GM12878 (cell line): ENCODE results near the gene PTPRN2. TPM values are rescaled to one million over a fixed set of nuclear protein-coding genes. Genes with fewer than 3 reads are reported as not detected.

Experiments
- ATAC-seq: fragments of 200-7000 bp; cut with Tn5 transposase; 3 replicates; pipeline ENCODE4 v1.9.1; 2020; ENCODE audit warnings: mild to moderate bottlenecking, moderate library complexity
- BruUV-seq: library from RNA; stranded (reverse); fragments of 400-500 nt; replicated peaks from 2 replicates; lab custom pipeline; 2021; lab: Mats Ljungman, UMichigan
- CTCF ChIA-PET: fragments of 300-600 bp; sonication (Branson Sonifier 250); formaldehyde crosslinking; extraction: SDS; loops from one replicate; lab custom pipeline; 2021; ENCODE audit warnings: inconsistent platforms; lab: Yijun Ruan, JAX
- POLR2A ChIA-PET: fragments of 350-600 bp; formaldehyde crosslinking; extraction: SDS; loops from one replicate; lab custom pipeline; 2021; ENCODE audit warnings: inconsistent platforms; lab: Charles Lee
- RAD21 ChIA-PET: fragments of 300-600 bp; sonication (Branson Sonifier 250); formaldehyde crosslinking; loops from one replicate; lab custom pipeline; 2023; ENCODE audit warnings: antibody characterized with exemption; ENCODE audit not compliant: unreplicated experiment; lab: Charles Lee
- SMC1A ChIA-PET: fragments of 300-600 bp; sonication (Branson Sonifier 250); formaldehyde crosslinking; loops from one replicate; lab custom pipeline; 2023; ENCODE audit not compliant: unreplicated experiment, uncharacterized antibody; lab: Charles Lee
- DNase-seq: peaks from one replicate; pipeline ENCODE4 v3.0.0-alpha.2; 2011; ENCODE audit warnings: low read depth, low spot score
- FAIRE-seq: peaks from 3 replicates; lab custom pipeline; 2011; peaks lifted over from hg19 to GRCh38; lab: Jason Lieb, UNC
- H2AFZ ChIP-seq: 2 replicates; pipeline ENCODE4 v1.6.0; 2011; ENCODE audit warnings: low read depth, low read length, control low read depth; ENCODE audit not compliant: control insufficient read depth
- H3K27ac ChIP-seq: 2 replicates; pipeline ENCODE4 v1.5.1; 2011; ENCODE audit warnings: control low read depth; ENCODE audit not compliant: control insufficient read depth, insufficient read depth
- H3K27me3 ChIP-seq, 2 experiments: replicated peaks in 1 of 2; 2 replicates each; pipeline versions ENCODE4 v1.6.0 to v1.6.1; 2011; ENCODE audit warnings: low read length in 1 of 2; ENCODE audit not compliant: control insufficient read depth in 2 of 2, insufficient read depth in 2 of 2
- H3K36me3 ChIP-seq, 2 experiments: 2 replicates each; pipeline ENCODE4 v1.5.1; 2011; ENCODE audit warnings: low read length in 1 of 2; ENCODE audit not compliant: control insufficient read depth in 2 of 2, insufficient read depth in 2 of 2
- H3K4me1 ChIP-seq: 2 replicates; pipeline ENCODE4 v1.6.1; 2011; ENCODE audit warnings: mild to moderate bottlenecking, low read length, moderate library complexity, mixed read lengths; ENCODE audit not compliant: control insufficient read depth, insufficient read depth
- H3K4me2 ChIP-seq: 2 replicates; pipeline ENCODE4 v1.6.0; 2011; ENCODE audit warnings: control low read depth; ENCODE audit not compliant: control insufficient read depth, insufficient read depth
- H3K4me3 ChIP-seq: fragments of 200-600 bp; sonication (generic); 2 replicates; pipeline ENCODE4 v1.5.1; 2016
- H3K79me2 ChIP-seq: 2 replicates; pipeline ENCODE4 v1.6.0; 2011; ENCODE audit warnings: low read length; ENCODE audit not compliant: control insufficient read depth, insufficient read depth
- H3K9ac ChIP-seq: 2 replicates; pipeline ENCODE4 v1.8.0; 2011; ENCODE audit warnings: low read length, control low read depth, mixed read lengths; ENCODE audit not compliant: control insufficient read depth, insufficient read depth
- H3K9me3 ChIP-seq: replicated peaks from 3 replicates; pipeline ENCODE4 v1.5.1; 2011; ENCODE audit warnings: mild to moderate bottlenecking, low read length; ENCODE audit not compliant: control insufficient read depth, insufficient read depth
- H4K20me1 ChIP-seq: 2 replicates; pipeline ENCODE4 v1.6.0; 2011; ENCODE audit not compliant: control insufficient read depth, insufficient read depth
- BMI1 ChIP-seq: fragments of 450-650 bp; IDR thresholded peaks from 2 replicates; pipeline ENCODE4 v1.6.1; 2016; ENCODE audit warnings: mild to moderate bottlenecking, moderate library complexity, borderline replicate concordance
- CBX3 ChIP-seq: fragments of 200-600 bp; sonication (generic); IDR thresholded peaks from 2 replicates; pipeline ENCODE4 v1.6.1; 2016; ENCODE audit warnings: low read depth, borderline replicate concordance
- CHD2 ChIP-seq: IDR thresholded peaks from 2 replicates; pipeline ENCODE4 v1.6.1; 2011; ENCODE audit warnings: low read depth, low read length, improper control_type of control experiment, borderline replicate concordance
- KAT2A ChIP-seq: conservative IDR thresholded peaks from 2 replicates; pipeline ENCODE4 v1.6.1; 2011; ENCODE audit warnings: low read depth, low read length; ENCODE audit not compliant: control insufficient read depth
- RAD21 ChIP-seq: IDR thresholded peaks from 2 replicates; pipeline ENCODE4 v1.6.1; 2011; ENCODE audit warnings: mild to moderate bottlenecking, low read depth, low read length, moderate library complexity; ENCODE audit not compliant: insufficient read depth
- SREBF2 ChIP-seq: IDR thresholded peaks from 2 replicates; pipeline ENCODE4 v1.6.1; 2012; ENCODE audit warnings: mild to moderate bottlenecking, low read length
- YY1 ChIP-seq: IDR thresholded peaks from 2 replicates; pipeline ENCODE4 v1.6.1; 2011; ENCODE audit warnings: low read depth, mild to moderate bottlenecking, low read length
- ZNF384 ChIP-seq: IDR thresholded peaks from 2 replicates; pipeline ENCODE4 v1.6.1; 2012; ENCODE audit warnings: low read depth, mild to moderate bottlenecking, low read length, improper control_type of control experiment, borderline replicate concordance
- WGBS: methylation state at CpG from one replicate; pipeline ENCODE4 v1.1.6; 2016; ENCODE audit warnings: low lambda C conversion rate; ENCODE audit not compliant: insufficient replicate concordance, insufficient coverage; ENCODE audit errors: missing lambda C conversion rate; 5-methylcytosine and 5-hydroxymethylcytosine counted together
- in situ Hi-C: fragments of 300-500 bp; cut with MboI; formaldehyde crosslinking; loops from 9 replicates; pipeline ENCODE4 v1.14.3; 2018; ENCODE audit warnings: mixed read lengths
- intact Hi-C: fragments of 100-400 bp; cut with micrococcal nuclease; formaldehyde crosslinking; loops from one replicate; pipeline ENCODE4 v1.14.2; 2022; ENCODE audit not compliant: unreplicated experiment
- polyA plus RNA-seq, 11 experiments: library from polyadenylated mRNA; depleted of rRNA in 4 of 11; unstranded in 6 of 11; stranded (reverse) in 5 of 11; fragments of >200 nt; fragmentation: Nextera tagmentation in 4 of 11; fragmentation: Illumina TruSeq in 1 of 11; extraction: Ambion mirVana in 4 of 11; extraction: Trizol in 1 of 11; gene quantifications; 1 replicate in 1 of 11; 2 replicates in 10 of 11; pipeline versions ENCODE4 v1.2.1 to v1.2.3, GENCODE V29; 2011 to 2016; ENCODE audit warnings: inconsistent platforms in 2 of 11, missing spikeins in 2 of 11, low read depth in 1 of 11
- total RNA-seq, 4 experiments: library from RNA; depleted of rRNA in 3 of 4; stranded (reverse); fragments of >200 nt in 3 of 4; fragmentation: Illumina TruSeq in 1 of 4; extraction: Trizol in 1 of 4; gene quantifications; 2 replicates each; pipeline versions ENCODE4 v1.2.1 to v1.2.3, GENCODE V29; 2013 to 2021
- TF ChIP-seq, protein P1 (sequence below): fragments of 450-650 bp; IDR thresholded peaks from 2 replicates; pipeline ENCODE4 v1.6.1; 2018; ENCODE audit warnings: borderline replicate concordance, mild to moderate bottlenecking; ENCODE audit not compliant: partially characterized antibody
- TF ChIP-seq, protein P2 (sequence below): fragments of 450-650 bp; IDR thresholded peaks from 2 replicates; pipeline ENCODE4 v1.6.1; 2017; ENCODE audit warnings: mild to moderate bottlenecking, moderate library complexity
- TF ChIP-seq, protein P3 (sequence below): fragments of 150-350 bp; IDR thresholded peaks from 2 replicates; pipeline ENCODE4 v1.6.1; 2014; ENCODE audit warnings: mild to moderate bottlenecking, low read depth, low read length
- TF ChIP-seq, protein P4 (sequence below): fragments of 450-650 bp; formaldehyde crosslinking; IDR thresholded peaks from 2 replicates; pipeline ENCODE4 v1.4.0; 2020; ENCODE audit warnings: mild to moderate bottlenecking, moderate library complexity

Gene PTPRN2
- total and polyA plus RNA-seq, 10 of the 15 experiments (the other 5 are each of a cell fraction or from before 2014, with no cell fraction given), result 5.4 TPM; not detected in 9

DNA sequence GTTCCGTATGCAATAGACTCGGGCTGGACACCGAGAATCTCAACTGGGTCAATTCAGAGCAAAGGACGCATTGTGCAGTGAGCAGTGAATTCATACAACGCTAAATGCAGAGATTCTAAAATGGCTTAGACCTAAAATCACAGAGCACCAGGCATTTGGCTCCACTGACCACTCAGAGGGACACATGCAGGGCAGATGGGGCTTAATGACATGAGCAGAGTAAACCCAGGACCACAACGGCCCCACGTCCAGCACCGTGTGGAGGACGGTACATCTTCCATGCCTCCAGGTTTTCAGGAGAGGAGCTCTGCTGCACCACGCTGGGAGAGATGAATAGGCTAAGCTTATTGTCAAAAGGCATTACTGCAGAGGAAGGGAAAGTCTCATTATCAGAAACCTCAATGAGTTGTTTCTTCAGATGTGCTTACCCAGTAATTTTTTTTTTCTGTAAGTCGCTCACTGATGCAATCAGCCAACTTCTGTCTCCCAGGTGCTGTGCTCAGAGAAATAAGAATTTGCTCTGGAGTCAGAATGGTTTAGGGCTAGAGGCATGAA lies 555.0 kb downstream of the PTPRN2 start:
- no peaks in the 10 kb centered on the region for H3K4me1 ChIP-seq
- no peaks in the 10 kb centered on the region for H4K20me1 ChIP-seq
- H3K36me3 ChIP-seq, result no peaks in the 10 kb centered on the region
- no peak overlapping the region for H3K9ac ChIP-seq
- FAIRE-seq, result no peak
- no peak overlapping the region for H3K4me3 ChIP-seq
- SMC1A ChIA-PET, result no interaction called here
- H3K27me3 ChIP-seq, result no peaks in the 10 kb centered on the region
- no peak overlapping the region for H3K27ac ChIP-seq
- RAD21 ChIA-PET, result no interaction called here
- no peaks in the 10 kb centered on the region for H3K79me2 ChIP-seq
- no TSS peak for BruUV-seq
- CTCF ChIA-PET, result no interaction called here
- no peak for DNase-seq
- no peak overlapping the region for H3K4me2 ChIP-seq
- no peak for ATAC-seq
- H3K9me3 ChIP-seq, result no peaks in the 10 kb centered on the region; the same call in 2 of the 3 replicates
- in situ Hi-C loops (no loop called here), intact Hi-C loops (no loop called here)
- POLR2A ChIA-PET, result no interaction called here
- no peak overlapping the region for H2AFZ ChIP-seq
- 34% methylated on average over 11 of the region's 11 CpGs for WGBS
- TF ChIP-seq, protein P1, sequence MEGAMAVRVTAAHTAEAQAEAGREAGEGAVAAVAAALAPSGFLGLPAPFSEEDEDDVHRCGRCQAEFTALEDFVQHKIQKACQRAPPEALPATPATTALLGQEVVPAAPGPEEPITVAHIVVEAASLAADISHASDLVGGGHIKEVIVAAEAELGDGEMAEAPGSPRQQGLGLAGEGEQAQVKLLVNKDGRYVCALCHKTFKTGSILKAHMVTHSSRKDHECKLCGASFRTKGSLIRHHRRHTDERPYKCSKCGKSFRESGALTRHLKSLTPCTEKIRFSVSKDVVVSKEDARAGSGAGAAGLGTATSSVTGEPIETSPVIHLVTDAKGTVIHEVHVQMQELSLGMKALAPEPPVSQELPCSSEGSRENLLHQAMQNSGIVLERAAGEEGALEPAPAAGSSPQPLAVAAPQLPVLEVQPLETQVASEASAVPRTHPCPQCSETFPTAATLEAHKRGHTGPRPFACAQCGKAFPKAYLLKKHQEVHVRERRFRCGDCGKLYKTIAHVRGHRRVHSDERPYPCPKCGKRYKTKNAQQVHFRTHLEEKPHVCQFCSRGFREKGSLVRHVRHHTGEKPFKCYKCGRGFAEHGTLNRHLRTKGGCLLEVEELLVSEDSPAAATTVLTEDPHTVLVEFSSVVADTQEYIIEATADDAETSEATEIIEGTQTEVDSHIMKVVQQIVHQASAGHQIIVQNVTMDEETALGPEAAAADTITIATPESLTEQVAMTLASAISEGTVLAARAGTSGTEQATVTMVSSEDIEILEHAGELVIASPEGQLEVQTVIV, result no peak
- TF ChIP-seq SREBF2 (no peak), KAT2A (no peak), CHD2 (no peak), RAD21 (no peak), CBX3 (no peak), YY1 (no peak), ZNF384 (no peak), BMI1 (no peak)
- TF ChIP-seq, protein P2, sequence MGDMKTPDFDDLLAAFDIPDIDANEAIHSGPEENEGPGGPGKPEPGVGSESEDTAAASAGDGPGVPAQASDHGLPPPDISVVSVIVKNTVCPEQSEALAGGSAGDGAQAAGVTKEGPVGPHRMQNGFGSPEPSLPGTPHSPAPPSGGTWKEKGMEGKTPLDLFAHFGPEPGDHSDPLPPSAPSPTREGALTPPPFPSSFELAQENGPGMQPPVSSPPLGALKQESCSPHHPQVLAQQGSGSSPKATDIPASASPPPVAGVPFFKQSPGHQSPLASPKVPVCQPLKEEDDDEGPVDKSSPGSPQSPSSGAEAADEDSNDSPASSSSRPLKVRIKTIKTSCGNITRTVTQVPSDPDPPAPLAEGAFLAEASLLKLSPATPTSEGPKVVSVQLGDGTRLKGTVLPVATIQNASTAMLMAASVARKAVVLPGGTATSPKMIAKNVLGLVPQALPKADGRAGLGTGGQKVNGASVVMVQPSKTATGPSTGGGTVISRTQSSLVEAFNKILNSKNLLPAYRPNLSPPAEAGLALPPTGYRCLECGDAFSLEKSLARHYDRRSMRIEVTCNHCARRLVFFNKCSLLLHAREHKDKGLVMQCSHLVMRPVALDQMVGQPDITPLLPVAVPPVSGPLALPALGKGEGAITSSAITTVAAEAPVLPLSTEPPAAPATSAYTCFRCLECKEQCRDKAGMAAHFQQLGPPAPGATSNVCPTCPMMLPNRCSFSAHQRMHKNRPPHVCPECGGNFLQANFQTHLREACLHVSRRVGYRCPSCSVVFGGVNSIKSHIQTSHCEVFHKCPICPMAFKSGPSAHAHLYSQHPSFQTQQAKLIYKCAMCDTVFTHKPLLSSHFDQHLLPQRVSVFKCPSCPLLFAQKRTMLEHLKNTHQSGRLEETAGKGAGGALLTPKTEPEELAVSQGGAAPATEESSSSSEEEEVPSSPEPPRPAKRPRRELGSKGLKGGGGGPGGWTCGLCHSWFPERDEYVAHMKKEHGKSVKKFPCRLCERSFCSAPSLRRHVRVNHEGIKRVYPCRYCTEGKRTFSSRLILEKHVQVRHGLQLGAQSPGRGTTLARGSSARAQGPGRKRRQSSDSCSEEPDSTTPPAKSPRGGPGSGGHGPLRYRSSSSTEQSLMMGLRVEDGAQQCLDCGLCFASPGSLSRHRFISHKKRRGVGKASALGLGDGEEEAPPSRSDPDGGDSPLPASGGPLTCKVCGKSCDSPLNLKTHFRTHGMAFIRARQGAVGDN, result no peak
- TF ChIP-seq, protein P3, sequence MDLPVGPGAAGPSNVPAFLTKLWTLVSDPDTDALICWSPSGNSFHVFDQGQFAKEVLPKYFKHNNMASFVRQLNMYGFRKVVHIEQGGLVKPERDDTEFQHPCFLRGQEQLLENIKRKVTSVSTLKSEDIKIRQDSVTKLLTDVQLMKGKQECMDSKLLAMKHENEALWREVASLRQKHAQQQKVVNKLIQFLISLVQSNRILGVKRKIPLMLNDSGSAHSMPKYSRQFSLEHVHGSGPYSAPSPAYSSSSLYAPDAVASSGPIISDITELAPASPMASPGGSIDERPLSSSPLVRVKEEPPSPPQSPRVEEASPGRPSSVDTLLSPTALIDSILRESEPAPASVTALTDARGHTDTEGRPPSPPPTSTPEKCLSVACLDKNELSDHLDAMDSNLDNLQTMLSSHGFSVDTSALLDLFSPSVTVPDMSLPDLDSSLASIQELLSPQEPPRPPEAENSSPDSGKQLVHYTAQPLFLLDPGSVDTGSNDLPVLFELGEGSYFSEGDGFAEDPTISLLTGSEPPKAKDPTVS, result no peak
- TF ChIP-seq, protein P4, sequence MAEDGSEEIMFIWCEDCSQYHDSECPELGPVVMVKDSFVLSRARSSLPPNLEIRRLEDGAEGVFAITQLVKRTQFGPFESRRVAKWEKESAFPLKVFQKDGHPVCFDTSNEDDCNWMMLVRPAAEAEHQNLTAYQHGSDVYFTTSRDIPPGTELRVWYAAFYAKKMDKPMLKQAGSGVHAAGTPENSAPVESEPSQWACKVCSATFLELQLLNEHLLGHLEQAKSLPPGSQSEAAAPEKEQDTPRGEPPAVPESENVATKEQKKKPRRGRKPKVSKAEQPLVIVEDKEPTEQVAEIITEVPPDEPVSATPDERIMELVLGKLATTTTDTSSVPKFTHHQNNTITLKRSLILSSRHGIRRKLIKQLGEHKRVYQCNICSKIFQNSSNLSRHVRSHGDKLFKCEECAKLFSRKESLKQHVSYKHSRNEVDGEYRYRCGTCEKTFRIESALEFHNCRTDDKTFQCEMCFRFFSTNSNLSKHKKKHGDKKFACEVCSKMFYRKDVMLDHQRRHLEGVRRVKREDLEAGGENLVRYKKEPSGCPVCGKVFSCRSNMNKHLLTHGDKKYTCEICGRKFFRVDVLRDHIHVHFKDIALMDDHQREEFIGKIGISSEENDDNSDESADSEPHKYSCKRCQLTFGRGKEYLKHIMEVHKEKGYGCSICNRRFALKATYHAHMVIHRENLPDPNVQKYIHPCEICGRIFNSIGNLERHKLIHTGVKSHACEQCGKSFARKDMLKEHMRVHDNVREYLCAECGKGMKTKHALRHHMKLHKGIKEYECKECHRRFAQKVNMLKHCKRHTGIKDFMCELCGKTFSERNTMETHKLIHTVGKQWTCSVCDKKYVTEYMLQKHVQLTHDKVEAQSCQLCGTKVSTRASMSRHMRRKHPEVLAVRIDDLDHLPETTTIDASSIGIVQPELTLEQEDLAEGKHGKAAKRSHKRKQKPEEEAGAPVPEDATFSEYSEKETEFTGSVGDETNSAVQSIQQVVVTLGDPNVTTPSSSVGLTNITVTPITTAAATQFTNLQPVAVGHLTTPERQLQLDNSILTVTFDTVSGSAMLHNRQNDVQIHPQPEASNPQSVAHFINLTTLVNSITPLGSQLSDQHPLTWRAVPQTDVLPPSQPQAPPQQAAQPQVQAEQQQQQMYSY, result no peak
